Measurements from ENCODE around the gene CACNA1C.

Gene CACNA1C

DNA sequence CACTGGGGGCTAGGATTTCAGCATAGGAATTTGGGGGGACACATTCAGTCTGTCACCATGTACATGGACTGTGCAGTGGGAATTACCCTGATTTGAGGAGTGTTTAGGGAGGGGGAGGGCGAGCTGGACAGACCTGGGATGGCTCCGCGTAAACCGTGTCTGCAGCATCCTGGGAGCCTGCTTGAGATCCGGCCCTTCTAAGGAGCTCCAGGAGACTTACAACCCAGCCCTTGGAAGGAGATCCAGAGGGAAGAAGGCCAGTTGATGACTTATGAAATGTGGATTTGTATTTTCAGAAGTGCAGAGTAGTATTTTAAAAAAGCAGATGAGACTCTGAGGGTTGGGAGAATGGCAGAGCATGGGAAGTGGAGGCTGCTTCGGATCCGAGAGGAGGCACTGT lies 153.2 kb downstream of the CACNA1C start:
- DNase-seq (ENCODE audit: low read depth) = no peak

DNA sequence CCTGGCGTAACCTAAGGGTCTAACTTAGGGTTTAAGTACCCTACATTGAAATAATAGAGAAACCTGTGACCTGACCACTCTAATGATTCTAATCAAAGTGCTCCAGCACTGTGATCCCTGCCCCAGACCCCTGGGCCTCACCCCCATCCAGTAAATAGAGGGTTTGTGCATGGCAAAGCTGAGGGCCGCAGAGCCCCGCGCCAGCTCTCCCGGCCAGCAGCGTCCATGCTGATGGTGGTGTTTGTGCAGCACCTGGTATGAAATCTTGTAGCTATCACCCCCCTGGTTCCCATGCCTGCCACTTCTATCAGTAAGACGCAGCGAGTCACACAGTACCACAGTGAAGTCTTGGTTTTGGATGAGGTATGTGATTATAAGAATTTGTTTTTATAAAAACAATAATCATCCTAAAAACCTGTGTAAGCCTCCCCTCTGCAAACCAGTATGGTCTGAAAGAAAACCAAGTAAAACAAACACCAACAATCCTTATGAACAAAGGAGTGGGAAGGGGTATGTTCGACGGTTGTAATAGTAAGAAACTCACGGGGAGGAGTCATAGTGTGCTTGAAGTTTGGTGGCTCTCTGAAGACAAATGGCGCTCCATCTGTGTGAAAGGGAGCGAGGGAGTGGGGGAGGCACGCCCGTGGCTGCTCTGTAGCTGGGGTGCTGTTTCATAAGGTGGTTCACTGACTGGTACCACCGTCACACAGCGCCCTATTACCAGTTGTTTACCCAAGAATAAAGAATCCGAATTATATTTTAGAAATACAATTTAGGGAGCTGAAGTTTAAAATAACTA lies 156.2 kb downstream of the CACNA1C start:
- DNase-seq (ENCODE audit: low read depth) = no peak

DNA sequence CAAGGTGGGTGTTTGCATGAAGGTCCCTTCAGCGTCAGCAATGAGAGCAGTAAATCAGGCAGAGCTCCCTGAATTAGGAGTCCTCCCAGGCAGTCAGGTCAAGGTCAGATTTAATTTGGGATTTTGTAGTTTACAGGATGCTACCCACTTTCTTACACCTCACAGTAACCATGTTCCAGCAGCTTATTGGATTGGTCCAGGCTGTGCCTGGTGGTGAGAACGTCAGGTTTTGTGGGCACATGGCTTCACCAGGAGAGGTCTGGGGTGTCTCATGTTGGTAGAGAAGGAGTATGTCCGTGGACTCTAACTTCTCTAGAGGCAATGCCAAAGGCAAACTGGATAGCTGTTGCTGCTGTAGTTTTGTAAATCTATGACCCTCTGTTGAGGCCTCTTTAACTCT lies 158.3 kb downstream of the CACNA1C start:
- DNase-seq (ENCODE audit: low read depth) = no peak

DNA sequence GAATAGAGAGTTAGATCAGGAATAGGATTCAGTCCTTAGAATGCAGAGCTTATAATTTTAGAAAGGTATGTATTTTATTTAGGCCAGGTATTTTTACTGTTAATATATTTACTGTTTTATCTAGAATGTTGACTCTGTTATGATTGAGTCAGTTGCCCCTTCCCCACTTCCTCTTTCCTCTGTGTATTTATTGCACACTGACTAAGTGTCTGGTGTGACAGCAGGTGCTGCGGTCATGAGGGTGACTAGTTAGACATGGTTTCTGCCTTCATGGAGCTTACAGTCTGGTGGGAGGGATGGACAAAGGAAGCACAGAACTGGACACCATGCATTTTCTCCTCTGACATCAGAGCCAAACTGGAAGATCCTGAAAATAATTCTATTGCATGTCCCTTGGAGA lies 159.8 kb downstream of the CACNA1C start:
- DNase-seq (ENCODE audit: low read depth) = no peak

DNA sequence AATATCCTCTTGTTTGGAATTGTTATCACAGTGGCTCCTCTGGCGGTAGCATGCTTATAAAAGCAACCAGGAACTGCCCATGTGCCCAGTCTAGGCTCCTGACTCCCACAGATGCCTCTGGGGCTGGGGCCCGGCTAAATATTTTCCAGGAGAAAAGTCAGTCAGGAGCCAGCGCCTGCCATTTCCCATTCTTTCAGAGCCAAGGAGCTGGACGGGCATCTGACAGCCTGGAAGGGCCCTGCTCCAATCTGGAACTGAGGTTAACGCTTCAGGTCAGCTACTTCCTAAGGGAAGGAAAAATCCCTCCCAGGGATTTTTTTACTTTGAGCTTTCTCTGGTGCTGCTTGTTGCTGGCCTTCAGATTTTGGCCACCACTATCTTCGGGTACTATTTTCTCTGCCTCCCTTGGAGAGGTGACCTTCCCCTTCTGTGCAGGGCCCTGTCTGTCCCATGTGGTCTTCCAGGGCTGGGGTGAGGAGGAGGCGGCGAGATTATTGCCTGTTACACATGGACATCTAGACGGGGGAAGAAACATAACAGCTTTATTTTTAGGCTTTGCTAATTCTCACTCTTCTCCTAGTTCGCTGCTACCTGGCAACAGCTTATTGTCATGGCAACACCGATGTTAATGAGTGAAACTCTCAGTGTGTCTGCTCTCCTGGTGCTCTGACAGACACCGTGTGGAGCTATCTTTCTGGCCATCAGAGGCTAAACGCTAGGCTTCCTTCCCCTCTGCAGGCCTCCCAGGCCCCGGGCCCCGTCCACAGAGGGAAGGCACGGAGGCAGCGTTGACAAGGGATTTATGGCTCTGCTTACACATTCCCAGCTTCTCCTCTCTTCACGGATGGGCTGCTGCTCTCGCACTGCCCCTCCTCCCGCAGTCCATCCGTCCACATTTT lies 160.4 kb downstream of the CACNA1C start:
- no peak for DNase-seq (ENCODE audit: low read depth)

DNA sequence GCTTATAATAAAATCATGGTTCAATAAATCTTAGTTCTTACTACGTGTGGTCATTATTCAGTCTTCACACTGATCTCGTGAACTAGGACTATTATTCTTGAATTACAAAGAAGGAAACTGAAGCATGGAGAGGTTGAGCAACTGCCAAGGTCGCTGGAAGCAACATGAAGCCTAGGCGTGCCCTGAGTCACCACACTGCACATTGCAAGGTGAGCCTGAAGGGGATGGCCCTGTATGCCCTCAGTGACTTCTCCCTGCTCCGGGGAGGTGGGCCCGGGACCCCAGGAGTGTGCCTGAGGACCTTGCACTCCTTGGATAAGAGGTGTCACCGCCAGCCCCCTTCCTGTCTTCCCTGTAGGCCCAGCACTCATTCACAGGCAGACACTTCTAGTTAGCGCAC lies 161.6 kb downstream of the CACNA1C start:
- DNase-seq (ENCODE audit: low read depth) = no peak

DNA sequence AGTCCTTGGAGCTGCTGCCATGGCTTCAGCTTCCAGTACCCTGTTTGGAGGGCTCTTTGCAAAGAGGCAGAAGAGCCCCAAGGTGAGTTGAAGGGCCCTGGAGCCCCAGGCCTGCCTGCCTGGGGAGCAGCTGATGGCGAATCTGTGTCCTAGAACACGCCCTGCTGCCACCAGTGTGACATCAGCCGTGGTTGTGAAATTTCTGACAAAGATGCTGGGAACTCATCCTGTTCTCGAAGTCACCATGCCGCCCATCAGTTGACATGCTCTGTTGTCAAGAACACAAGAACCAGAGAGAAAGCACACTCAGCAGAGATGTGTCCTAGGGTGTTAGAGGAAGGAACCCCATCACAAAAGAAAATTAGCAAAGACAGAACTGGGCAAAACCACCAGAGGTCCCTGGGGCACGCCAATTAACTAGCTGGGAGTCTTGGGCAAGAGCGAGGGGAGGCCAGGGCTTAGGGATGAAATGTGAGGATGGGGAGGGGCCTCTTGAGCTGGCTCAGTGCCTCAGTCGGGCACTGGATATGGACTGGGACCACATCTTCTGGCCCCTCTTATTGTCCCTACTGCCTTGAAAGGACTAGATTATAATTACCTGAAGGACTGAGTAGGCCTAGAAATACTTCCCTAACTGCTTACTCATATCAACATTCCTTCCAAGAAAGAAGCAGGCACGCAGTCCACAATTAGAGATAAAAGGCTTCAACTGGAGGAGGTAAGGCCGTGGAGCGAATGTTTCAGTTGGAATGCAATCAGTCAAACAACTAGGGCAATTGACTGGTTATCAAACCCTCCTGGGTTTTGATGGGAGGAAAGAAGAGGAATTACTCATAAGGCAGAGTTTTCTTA lies 163.1 kb downstream of the CACNA1C start:
- no peak for DNase-seq (ENCODE audit: low read depth)

DNA sequence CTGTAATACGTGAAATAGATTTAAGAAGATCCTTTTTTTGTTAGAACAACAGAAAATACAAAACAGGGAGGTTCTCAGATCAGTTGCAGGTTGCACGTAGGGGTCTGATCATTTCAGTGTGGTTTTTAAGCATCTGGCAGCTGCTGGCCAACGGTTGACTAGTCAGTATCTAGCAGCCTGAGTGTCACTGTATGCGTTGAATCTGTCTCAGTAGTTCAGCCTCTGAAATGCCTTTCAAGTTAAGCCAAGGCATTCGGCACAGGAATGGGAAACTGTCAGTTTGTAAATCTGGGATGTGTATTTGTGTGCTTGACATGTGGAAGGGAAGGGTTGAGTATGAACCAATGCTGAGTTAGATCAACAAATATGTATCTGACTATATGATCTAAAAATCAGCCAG lies 165.9 kb downstream of the CACNA1C start:
- DNase-seq (ENCODE audit: low read depth) = no peak

DNA sequence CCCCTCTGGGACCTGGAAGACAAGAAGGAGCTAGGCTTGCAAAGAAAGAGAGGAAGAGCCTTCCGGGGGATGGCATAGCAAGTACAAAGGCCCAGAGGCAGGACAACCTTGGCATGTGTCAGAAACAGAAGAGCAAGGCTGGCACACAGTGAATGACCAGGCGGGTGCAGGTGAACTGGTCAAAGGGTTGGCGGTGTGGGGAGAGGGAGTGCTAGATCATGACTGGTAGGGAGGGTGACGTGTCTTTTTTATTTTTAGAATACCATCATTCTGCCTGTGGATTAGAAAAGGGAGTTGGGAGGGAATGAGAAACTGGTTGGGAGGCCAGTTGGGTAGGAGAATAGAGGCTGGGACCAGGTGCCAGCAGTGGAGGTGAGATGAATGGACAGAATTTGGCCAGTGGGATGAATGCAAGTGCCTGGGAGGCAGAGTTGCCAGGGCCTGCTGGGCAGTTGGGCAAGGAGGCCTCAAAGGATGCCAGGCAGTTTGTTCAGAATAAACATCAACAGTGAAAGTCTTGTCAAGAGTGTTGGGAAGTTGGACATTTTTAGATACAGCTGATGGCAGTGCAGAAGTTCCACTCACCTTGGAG lies 168.3 kb downstream of the CACNA1C start:
- no peak for DNase-seq (ENCODE audit: low read depth)

DNA sequence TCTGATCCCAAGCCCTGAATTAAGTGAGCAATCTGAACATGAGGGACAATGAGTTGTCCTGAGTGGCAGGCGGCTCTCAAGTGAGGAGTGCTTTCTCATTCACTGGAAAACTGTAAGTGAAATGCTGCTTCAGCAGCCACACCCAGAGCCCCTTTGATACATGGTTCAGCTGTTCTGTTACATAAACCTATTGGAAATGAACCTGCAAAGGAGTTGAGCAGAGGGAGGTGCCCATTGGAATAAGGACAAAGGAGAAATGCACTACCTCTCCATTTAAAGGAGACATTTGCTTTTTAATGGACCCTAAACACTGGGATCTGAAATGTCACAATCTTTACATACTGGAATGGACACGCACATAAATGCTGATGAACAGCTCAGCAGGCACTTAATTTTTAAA lies 169.9 kb downstream of the CACNA1C start:
- DNase-seq (ENCODE audit: low read depth) = no peak

DNA sequence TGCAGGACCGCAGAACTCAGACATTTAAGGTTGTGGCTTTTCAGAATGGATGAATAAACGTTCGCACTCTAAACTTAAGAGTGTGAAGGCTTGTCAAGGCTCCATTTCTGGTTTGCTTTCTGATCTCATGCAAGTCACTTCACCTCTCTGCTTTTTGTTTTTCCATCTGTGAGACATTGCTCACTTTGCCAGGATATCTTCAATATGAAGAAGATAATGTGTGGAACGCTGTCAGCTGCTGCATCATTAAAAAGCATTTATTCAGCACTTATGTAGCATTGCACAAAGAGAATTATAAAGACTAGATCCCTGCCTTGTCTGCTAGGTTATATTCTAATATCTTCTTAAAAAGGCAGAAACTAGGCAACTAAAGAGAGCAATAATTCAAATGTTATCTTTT lies 172.2 kb downstream of the CACNA1C start:
- DNase-seq (ENCODE audit: low read depth) = no peak

DNA sequence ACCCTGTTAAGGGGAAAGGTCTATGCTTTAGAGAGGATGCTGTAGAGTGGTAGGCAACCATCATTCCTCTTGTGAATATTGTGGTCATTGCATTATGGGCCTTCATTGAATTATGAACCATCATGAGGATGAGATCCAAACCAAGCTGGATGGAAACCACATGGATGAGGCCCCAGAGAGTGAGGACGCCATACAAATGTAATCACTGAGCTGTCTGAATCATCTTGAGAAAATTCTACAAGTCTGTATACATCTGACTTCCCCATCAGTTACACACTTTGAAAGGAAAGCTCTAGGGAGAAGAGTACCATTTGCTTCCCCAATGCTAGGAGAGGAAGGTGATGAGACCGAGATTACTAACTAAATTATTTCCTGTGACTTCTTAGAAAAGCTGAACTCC lies 172.9 kb downstream of the CACNA1C start:
- no peak for DNase-seq (ENCODE audit: low read depth)

DNA sequence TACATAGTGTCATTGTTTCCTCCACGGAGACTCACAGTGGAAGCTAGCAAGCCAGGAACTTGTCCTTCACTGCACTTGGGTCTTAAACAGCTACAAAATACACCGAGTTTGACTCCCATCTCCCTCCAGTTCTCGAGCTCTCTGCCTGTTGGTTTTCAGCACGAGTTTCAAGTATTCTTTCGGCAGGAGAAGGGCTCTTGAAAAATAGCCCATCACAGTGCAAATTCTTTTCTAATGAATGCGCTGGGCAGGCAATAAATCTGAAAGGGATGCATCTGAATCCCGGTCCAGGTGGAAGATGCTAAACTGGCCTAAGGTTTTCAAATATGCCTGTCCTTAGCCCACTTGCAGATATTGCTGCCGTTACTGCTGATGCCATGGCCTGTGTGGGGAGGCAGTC lies 173.9 kb downstream of the CACNA1C start:
- DNase-seq (ENCODE audit: low read depth) = no peak

DNA sequence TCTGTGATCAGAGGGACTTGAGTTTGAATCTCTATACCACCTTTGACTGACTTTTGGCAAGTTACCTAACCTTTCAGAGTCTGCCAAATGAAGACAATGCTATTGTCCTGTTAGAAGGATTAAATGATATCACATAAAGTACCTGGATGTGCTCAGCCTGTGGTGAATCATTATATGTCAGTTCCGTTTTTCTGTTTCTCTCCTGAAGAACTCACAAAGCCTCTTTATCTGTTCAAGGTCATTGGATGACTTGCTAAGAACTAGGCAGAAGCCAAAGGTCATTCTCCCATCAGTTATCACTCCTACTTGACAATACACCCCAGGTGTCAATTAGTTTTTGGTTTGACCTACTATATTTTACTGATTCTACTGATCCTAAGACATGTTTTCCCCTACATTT lies 174.6 kb downstream of the CACNA1C start:
- no peak for DNase-seq (ENCODE audit: low read depth)

DNA sequence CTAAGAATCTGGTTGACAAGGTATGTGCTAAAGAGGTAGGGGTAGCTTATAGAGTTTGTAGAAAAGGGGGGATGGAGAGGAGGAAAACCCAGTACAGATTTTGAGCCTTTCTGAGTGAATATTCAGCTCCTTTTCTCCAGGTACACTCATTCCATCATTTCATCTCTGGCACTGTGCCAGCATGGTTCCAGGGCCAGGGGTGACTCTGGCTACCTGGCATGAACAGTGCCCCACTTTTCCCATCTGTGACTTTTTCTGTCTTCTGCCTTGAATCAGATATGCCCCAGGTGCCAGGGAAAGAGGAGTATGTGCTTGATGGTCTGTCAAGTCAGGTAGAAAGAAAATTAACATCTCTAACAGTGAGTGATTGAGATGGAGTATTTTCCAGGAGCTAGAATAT lies 175.7 kb downstream of the CACNA1C start:
- DNase-seq (ENCODE audit: low read depth) = no peak

DNA sequence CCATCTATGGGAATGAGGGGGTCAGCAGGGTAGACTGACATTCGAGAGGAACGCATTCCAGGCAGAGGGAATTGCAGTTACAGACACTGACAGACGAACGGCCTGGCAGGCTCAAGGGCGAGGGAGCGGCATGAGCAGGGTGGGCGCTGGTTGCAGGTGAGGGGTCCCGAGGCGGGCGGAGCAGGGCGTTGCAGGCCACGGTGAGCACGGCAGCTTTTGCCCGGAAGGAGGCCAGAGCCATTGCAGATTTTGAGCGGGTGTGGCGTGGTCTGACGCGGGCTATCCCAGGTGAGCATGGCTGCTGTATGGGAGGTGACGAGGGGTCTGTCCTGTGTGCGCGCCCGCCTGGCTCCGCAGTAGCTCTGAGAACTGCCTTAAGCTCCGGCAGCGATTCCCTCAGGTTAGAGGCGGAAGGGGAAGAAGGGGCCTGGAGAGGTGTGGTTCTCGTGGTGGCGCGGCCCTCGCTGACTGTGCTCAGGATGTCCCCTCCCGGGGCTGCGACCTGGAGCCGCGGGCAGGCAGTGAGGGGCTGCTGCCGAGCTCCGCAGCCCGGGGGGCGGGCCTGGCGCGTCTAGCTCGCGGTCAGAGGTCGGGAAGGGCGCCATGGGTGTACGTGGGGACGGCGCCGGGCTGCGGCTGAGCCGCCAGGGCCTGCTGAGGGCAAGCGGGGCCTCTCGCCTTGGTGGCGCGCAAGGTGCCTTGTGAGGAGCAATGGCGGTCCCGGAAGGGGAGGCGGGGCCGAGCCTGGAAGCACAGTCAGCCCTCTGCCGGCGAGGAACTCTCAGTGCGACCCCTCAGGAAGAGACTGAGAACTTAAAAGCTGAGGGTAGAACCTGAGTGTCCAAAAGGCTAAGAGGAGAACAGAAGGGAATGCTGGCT lies 177.1 kb downstream of the CACNA1C start:
- no peak for DNase-seq (ENCODE audit: low read depth)

DNA sequence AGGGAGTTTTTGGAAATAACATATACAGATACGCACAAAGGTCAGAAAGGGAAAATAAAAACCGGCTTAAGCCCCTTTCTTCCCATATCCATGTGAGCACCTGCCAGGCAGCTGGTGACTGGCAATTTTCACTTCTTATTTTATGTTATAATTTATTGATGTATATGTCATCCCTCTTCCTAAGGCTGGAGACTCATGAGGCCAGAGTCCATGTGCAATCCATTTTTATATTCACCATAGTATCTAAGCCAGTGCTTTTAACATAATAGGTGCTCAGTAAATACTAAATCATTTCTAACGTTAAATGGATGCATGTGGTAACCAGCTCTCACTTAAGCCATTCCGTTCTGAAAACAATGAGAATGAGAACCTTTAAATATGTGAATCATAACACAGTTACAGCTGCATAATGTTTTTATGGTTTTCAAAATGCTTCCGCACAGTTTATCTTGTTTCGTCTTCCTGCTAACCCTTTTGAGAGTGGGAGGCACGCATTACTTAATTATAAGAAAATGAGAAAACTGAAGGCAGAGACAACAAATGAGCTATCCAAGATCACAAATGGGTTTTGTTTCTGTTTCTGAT lies 178.3 kb downstream of the CACNA1C start:
- DNase-seq (ENCODE audit: low read depth) = no peak

DNA sequence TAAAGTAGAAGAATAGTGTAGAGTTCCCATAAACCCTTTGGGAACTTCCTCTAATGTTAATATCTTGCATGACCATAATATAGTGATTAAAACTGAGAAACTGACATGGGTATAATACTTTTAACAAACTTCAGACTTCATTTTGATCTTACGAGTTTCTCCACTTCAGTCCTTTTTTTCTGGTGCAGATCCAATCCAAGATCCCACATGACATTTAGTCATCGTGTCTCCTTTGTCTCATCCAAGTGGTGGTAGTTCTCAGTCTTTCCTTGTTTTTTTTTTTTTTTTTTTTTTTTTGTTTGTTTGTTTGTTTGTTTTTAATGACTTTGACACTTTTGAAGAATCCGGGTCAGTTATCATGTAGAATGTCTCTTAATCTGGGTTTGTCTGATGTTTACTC lies 179.2 kb downstream of the CACNA1C start:
- no peak for DNase-seq (ENCODE audit: low read depth)

DNA sequence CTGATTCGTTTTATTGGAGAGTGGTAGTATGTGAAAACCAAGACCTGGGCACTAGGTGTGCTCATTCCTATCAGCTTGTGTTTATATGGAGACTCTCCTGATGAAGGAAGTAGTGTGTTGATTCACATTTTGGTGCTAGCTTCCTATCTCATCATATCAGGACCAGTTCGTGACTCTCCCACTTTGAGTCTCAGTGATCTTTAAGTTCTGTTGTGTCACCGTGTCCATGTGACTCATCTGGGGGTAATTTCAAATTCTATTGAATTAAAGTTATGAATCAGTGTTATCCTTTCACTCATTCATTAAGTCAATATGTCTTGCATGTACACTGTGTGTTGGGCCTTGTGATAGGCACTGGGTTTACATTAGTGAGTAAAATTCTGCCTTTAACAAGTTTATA lies 180.2 kb downstream of the CACNA1C start:
- no peak for DNase-seq (ENCODE audit: low read depth)

DNA sequence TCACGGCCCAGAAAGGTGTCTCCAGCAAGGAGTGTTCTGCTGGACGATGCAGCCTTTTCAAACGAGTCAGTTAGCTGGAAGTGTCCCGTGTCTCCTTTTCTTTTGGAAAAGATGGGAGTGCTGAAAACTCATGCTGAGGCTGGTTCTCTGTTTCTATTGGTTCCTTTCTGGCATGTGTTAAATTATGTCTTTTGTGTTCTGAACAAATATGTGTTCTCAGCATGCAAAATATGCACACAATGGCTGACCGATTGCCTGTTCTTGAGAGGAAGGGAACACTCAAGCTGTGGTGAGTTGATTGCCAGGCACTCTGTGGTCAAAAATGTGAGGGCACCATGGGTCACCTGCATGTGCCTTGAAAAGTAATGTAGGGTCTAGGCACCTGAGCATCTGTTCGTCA lies 181.3 kb downstream of the CACNA1C start:
- no peak for DNase-seq (ENCODE audit: low read depth)

Data from stimulated activated CD8-positive, alpha-beta memory T cell treated with anti-CD3 and anti-CD28 coated beads, Interleukin-15, amount 100 ng/mL, for 24 hours (primary cell).